Measurements from ENCODE around the gene B3GNT5. TPM values are rescaled to one million over a fixed set of nuclear protein-coding genes. Genes with fewer than 3 reads are reported as not detected.

Gene B3GNT5
- total and polyA plus RNA-seq, 2 experiments from 2014 or later: 4.9 to 6.4 TPM

DNA sequence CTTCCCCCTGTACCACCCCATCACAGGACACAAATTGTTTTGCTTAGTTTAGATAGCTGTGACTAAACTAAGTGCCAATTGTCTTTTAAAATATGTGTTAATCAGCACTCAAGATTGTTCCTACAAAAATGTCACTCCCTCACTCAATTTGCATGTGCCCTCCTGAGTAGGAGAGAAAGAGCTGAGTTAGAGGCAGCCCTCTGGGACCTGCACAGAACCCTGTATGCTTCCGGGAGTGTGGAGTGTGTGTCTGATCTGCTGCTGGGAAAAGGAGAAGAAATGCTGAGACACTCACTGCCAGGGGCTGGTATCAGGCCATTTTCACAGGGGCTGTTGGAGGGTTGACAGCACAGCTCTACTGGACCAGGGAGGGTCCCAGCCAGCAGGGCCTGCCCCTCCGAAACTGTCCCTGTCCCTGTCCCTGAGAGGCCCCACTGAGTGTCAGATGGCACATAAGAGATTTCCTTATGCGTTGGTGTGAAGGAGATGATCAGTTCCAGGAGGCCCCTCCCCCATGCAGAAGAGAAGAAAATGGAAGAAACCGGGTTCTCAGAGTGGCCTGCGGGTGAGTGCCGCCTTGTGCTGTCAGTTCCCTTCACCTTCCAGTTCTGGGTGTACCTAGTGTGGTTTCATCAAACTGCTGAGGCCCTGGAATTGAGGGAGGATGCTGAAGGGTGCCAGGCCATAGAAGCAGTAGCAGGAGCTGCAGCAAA, 3.9 kb upstream of the B3GNT5 start:
- peaks cover 25% of the 10 kb centered on the region for H3K27me3 ChIP-seq (ENCODE audit: insufficient read depth)
- peaks cover 3% of the 10 kb centered on the region; the same call in 2 of the 3 replicates for H3K9me3 Mint-ChIP-seq
- H3K4me1 Mint-ChIP-seq: peaks cover 29% of the 10 kb centered on the region
- TF ChIP-seq EZH2phosphoT487 (IDR thresholded peaks at IDR 0.05; ENCODE audit: unreplicated experiment): no peak
- TF ChIP-seq NANOG (IDR thresholded peaks at IDR 0.05; ENCODE audit: borderline replicate concordance): peak; percentile 10; the same call in 1 of the 2 replicates
- DNase-seq (ENCODE audit: low spot score) (peak; percentile 47), ATAC-seq (peak; percentile 23)
- H3K9me2 ChIP-seq (ENCODE audit: insufficient read depth): no peaks in the 10 kb centered on the region
- H3K4me3 Mint-ChIP-seq: peak overlapping the region; percentile 1; the same call in 1 of the 3 replicates
- H3K27ac ChIP-seq (ENCODE audit: low read depth): no peak overlapping the region
- H3K4me3 ChIP-seq: no peak overlapping the region
- no peaks in the 10 kb centered on the region for H3F3A ChIP-seq (replicated peaks; ENCODE audit: low read depth)
- peaks cover 3% of the 10 kb centered on the region for H3K36me3 Mint-ChIP-seq (ENCODE audit: low read depth)
- peaks cover 14% of the 10 kb centered on the region for H3K27me3 Mint-ChIP-seq (ENCODE audit: insufficient read depth, low read depth, poor library complexity)
- H3K4me2 ChIP-seq: peak overlapping the region; percentile 33
- H4K20me1 ChIP-seq (replicated peaks; ENCODE audit: insufficient read depth): no peaks in the 10 kb centered on the region
- H2AFZ ChIP-seq: no peak overlapping the region
- H3K4me1 ChIP-seq (ENCODE audit: insufficient read depth): peaks cover 21% of the 10 kb centered on the region
- H3K36me3 ChIP-seq (ENCODE audit: insufficient read depth): no peaks in the 10 kb centered on the region
- no peaks in the 10 kb centered on the region for H3K79me2 ChIP-seq (replicated peaks; ENCODE audit: insufficient read depth)
- H3K27ac Mint-ChIP-seq: peak overlapping the region; percentile 60; the same call in 1 of the 2 replicates

DNA sequence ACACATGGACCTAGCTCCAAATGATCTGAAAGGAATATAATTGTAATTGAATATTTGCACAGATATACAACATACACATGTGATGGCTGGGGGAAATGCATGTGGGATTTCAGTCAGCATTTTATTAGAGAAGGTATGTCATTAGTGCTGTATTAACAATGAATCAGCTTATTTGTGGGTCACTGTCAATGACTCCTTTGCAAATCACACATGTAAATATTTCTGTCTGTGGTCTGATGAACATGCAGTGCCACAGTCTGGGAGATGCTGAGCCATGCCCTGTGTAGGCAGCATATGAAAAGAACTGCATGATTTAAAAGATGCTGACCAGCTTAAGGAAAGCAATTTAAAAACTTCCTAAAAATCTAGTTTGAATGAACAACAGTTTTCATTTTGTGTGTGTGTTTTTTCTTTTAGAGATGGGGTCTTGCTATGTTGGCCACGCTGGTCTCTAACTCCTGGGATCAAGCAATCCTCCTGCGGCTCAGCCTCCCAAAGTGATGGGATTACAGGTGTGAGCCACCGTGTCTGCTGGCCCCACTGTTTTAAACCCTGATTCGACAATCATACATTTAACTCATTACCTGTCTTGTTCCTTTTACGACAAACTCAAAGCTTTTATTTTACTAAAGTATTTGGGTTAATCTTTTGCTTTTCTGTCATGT, 803 bp upstream of the B3GNT5 start:
- Histone ChIP-seq H3K9me2 (ENCODE audit: insufficient read depth) (no peaks in the 10 kb centered on the region), H2AFZ (0 out of 2 replicates have a peak overlapping the region, but pooled peaks have one; percentile 33), H3K79me2 (replicated peaks; ENCODE audit: insufficient read depth) (peaks cover 8% of the 10 kb centered on the region; the same call in 1 of the 2 replicates), H3K36me3 (ENCODE audit: insufficient read depth) (no peaks in the 10 kb centered on the region), H3F3A (replicated peaks; ENCODE audit: low read depth) (no peaks in the 10 kb centered on the region), H3K27ac (ENCODE audit: low read depth) (no peak overlapping the region), H3K4me3 (peak overlapping the region; percentile 85), H4K20me1 (replicated peaks; ENCODE audit: insufficient read depth) (no peaks in the 10 kb centered on the region), H3K4me2 (peak overlapping the region; percentile 80), H3K4me1 (ENCODE audit: insufficient read depth) (peaks cover 42% of the 10 kb centered on the region), H3K27me3 (ENCODE audit: insufficient read depth) (peaks cover 36% of the 10 kb centered on the region)
- H3K36me3 Mint-ChIP-seq (ENCODE audit: low read depth): no peaks in the 10 kb centered on the region; the same call in 2 of the 3 replicates
- H3K27me3 Mint-ChIP-seq (ENCODE audit: insufficient read depth, low read depth, poor library complexity): peaks cover 23% of the 10 kb centered on the region
- no peak overlapping the region for H3K27ac Mint-ChIP-seq
- no peak for ATAC-seq
- peak overlapping the region; percentile 68 for H3K4me3 Mint-ChIP-seq
- DNase-seq (ENCODE audit: low spot score): no peak
- peaks cover 36% of the 10 kb centered on the region for H3K4me1 Mint-ChIP-seq
- H3K9me3 Mint-ChIP-seq: peaks cover 3% of the 10 kb centered on the region; the same call in 1 of the 3 replicates
- TF ChIP-seq ZNF114 (CRISPR knock-in tag; IDR thresholded peaks at IDR 0.05): no peak
- no peak for TF ChIP-seq STAT1 (IDR thresholded peaks at IDR 0.05; ENCODE audit: unreplicated experiment)
- TF ChIP-seq, protein P1, sequence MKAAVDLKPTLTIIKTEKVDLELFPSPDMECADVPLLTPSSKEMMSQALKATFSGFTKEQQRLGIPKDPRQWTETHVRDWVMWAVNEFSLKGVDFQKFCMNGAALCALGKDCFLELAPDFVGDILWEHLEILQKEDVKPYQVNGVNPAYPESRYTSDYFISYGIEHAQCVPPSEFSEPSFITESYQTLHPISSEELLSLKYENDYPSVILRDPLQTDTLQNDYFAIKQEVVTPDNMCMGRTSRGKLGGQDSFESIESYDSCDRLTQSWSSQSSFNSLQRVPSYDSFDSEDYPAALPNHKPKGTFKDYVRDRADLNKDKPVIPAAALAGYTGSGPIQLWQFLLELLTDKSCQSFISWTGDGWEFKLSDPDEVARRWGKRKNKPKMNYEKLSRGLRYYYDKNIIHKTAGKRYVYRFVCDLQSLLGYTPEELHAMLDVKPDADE (IDR thresholded peaks at IDR 0.05): no peak
- TF ChIP-seq POLR2AphosphoS5 (IDR thresholded peaks at IDR 0.05; ENCODE audit: low read depth): no peak
- no peak for TF ChIP-seq JUNB (IDR thresholded peaks at IDR 0.05; ENCODE audit: unreplicated experiment)
- TF ChIP-seq, protein P2, sequence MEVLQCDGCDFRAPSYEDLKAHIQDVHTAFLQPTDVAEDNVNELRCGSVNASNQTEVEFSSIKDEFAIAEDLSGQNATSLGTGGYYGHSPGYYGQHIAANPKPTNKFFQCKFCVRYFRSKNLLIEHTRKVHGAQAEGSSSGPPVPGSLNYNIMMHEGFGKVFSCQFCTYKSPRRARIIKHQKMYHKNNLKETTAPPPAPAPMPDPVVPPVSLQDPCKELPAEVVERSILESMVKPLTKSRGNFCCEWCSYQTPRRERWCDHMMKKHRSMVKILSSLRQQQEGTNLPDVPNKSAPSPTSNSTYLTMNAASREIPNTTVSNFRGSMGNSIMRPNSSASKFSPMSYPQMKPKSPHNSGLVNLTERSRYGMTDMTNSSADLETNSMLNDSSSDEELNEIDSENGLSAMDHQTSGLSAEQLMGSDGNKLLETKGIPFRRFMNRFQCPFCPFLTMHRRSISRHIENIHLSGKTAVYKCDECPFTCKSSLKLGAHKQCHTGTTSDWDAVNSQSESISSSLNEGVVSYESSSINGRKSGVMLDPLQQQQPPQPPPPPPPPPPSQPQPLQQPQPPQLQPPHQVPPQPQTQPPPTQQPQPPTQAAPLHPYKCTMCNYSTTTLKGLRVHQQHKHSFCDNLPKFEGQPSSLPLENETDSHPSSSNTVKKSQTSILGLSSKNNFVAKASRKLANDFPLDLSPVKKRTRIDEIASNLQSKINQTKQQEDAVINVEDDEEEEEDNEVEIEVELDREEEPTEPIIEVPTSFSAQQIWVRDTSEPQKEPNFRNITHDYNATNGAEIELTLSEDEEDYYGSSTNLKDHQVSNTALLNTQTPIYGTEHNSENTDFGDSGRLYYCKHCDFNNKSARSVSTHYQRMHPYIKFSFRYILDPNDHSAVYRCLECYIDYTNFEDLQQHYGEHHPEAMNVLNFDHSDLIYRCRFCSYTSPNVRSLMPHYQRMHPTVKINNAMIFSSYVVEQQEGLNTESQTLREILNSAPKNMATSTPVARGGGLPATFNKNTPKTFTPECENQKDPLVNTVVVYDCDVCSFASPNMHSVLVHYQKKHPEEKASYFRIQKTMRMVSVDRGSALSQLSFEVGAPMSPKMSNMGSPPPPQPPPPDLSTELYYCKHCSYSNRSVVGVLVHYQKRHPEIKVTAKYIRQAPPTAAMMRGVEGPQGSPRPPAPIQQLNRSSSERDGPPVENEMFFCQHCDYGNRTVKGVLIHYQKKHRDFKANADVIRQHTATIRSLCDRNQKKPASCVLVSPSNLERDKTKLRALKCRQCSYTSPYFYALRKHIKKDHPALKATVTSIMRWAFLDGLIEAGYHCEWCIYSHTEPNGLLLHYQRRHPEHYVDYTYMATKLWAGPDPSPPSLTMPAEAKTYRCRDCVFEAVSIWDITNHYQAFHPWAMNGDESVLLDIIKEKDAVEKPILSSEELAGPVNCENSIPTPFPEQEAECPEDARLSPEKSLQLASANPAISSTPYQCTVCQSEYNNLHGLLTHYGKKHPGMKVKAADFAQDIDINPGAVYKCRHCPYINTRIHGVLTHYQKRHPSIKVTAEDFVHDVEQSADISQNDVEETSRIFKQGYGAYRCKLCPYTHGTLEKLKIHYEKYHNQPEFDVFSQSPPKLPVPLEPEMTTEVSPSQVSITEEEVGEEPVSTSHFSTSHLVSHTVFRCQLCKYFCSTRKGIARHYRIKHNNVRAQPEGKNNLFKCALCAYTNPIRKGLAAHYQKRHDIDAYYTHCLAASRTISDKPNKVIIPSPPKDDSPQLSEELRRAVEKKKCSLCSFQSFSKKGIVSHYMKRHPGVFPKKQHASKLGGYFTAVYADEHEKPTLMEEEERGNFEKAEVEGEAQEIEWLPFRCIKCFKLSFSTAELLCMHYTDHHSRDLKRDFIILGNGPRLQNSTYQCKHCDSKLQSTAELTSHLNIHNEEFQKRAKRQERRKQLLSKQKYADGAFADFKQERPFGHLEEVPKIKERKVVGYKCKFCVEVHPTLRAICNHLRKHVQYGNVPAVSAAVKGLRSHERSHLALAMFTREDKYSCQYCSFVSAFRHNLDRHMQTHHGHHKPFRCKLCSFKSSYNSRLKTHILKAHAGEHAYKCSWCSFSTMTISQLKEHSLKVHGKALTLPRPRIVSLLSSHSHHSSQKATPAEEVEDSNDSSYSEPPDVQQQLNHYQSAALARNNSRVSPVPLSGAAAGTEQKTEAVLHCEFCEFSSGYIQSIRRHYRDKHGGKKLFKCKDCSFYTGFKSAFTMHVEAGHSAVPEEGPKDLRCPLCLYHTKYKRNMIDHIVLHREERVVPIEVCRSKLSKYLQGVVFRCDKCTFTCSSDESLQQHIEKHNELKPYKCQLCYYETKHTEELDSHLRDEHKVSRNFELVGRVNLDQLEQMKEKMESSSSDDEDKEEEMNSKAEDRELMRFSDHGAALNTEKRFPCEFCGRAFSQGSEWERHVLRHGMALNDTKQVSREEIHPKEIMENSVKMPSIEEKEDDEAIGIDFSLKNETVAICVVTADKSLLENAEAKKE (CRISPR knock-in tag; IDR thresholded peaks at IDR 0.05): no peak
- TF ChIP-seq EZH2phosphoT487 (IDR thresholded peaks at IDR 0.05; ENCODE audit: unreplicated experiment): no peak
- TF ChIP-seq CREB1 (CRISPR knock-in tag; IDR thresholded peaks at IDR 0.05; ENCODE audit: low read depth): no peak
- no peak for TF ChIP-seq NANOG (IDR thresholded peaks at IDR 0.05; ENCODE audit: borderline replicate concordance)
